K562 (cell line): ENCODE data around the gene GAB4. TPM values are rescaled to one million over a fixed set of nuclear protein-coding genes. Genes with fewer than 3 reads are reported as not detected.

ENCODE experiments used
- ATAC-seq: fragments of 200-7000 bp; cut with Tn5 transposase; 3 replicates; pipeline ENCODE4 v1.9.1; 2020; ENCODE audit warnings: moderate library complexity
- BruUV-seq: library from RNA; stranded (reverse); fragments of 400-500 nt; replicated peaks from 2 replicates; lab custom pipeline; 2021; lab: Mats Ljungman, UMichigan
- CTCF ChIA-PET: fragments of 300-600 bp; formaldehyde crosslinking; extraction: SDS; loops from one replicate; lab custom pipeline; 2021; ENCODE audit warnings: low intra/inter-chr PET ratio; lab: Yijun Ruan, JAX
- POLR2A ChIA-PET: fragments of 300-600, 350-650 bp; sonication (Branson Sonifier 250); formaldehyde crosslinking; extraction: SDS; loops from one replicate; lab custom pipeline; 2021; ENCODE audit warnings: antibody characterized with exemption, inconsistent platforms; lab: Yijun Ruan, JAX
- DNase-seq, 4 experiments: peaks; one replicate each; pipeline versions ENCODE4 v3.0.0 to v3.0.0-alpha.2; 2011 to 2018; ENCODE audit warnings: low spot score in 3 of 4, mixed read lengths in 3 of 4; ENCODE audit errors: extremely low read depth in 1 of 4
- FAIRE-seq: peaks from 2 replicates; lab custom pipeline; 2011; peaks lifted over from hg19 to GRCh38; lab: Jason Lieb, UNC
- H2AFZ ChIP-seq: 2 replicates; pipeline ENCODE4 v1.6.0; 2011; ENCODE audit warnings: low read depth, low read length, control low read depth, inconsistent platforms
- H3K27ac ChIP-seq: fragments of 200-600 bp; 3 replicates; pipeline ENCODE4 v1.8.0; 2011; ENCODE audit warnings: low read depth, mild to moderate bottlenecking, control low read depth, inconsistent platforms, low read length, moderate library complexity, mixed read lengths; ENCODE audit errors: extremely low read depth
- H3K27me3 ChIP-seq, 2 experiments: fragments of 300-600 bp in 1 of 2; 2 replicates in 1 of 2; 3 replicates in 1 of 2; pipeline versions ENCODE4 v1.6.0 to v1.8.0; 2011; ENCODE audit warnings: inconsistent platforms in 2 of 2, low read length in 2 of 2, mild to moderate bottlenecking in 1 of 2, mixed read lengths in 1 of 2, moderate library complexity in 1 of 2; ENCODE audit not compliant: control insufficient read depth in 2 of 2, insufficient read depth in 2 of 2
- H3K36me3 ChIP-seq: fragments of 300-600 bp; 3 replicates; pipeline ENCODE4 v1.8.0; 2011; ENCODE audit warnings: mild to moderate bottlenecking, low read length, inconsistent platforms; ENCODE audit not compliant: control insufficient read depth, insufficient read depth
- H3K4me1 ChIP-seq, 2 experiments: fragments of 200-600 bp in 1 of 2; replicated peaks in 1 of 2; 2 replicates in 1 of 2; 3 replicates in 1 of 2; pipeline versions ENCODE4 v1.5.1 to v1.8.0; 2011; ENCODE audit warnings: inconsistent platforms in 2 of 2, low read length in 2 of 2, mild to moderate bottlenecking in 1 of 2, mixed read lengths in 1 of 2, moderate library complexity in 1 of 2; ENCODE audit not compliant: control insufficient read depth in 2 of 2, insufficient read depth in 2 of 2
- H3K4me2 ChIP-seq: 2 replicates; pipeline ENCODE4 v1.6.1; 2011; ENCODE audit warnings: low read length, control low read depth, inconsistent platforms, mixed read lengths; ENCODE audit not compliant: insufficient read depth
- H3K4me3 ChIP-seq: fragments of 200-600 bp; sonication (generic), shearing (Covaris generic); 2 replicates; pipeline ENCODE4 v1.5.1; 2016; ENCODE audit warnings: control low read depth, inconsistent platforms
- H3K79me2 ChIP-seq: fragments of 200-600 bp; 3 replicates; pipeline ENCODE4 v1.8.0; 2011; ENCODE audit warnings: low read length, inconsistent platforms; ENCODE audit not compliant: control insufficient read depth, insufficient read depth
- H3K9ac ChIP-seq, 2 experiments: 2 replicates each; pipeline versions ENCODE4 v1.6.0 to v1.6.1; 2011; ENCODE audit warnings: low read depth in 2 of 2, low read length in 2 of 2, control low read depth in 1 of 2, inconsistent platforms in 1 of 2, mild to moderate bottlenecking in 1 of 2, mixed read lengths in 1 of 2; ENCODE audit not compliant: insufficient read depth in 1 of 2
- H3K9me1 ChIP-seq: one replicate; pipeline ENCODE4 v1.6.0; 2011; ENCODE audit warnings: inconsistent platforms, mild to moderate bottlenecking, low read length, moderate library complexity; ENCODE audit not compliant: control insufficient read depth, insufficient read depth
- H3K9me3 ChIP-seq: replicated peaks from 2 replicates; pipeline ENCODE4 v1.5.1; 2011; ENCODE audit warnings: low read depth, low read length, inconsistent platforms; ENCODE audit not compliant: control insufficient read depth, insufficient read depth
- H4K20me1 ChIP-seq: replicated peaks from 2 replicates; pipeline ENCODE4 v1.6.1; 2011; ENCODE audit warnings: low read length, inconsistent platforms, mixed read lengths; ENCODE audit not compliant: control insufficient read depth, insufficient read depth
- CBFB ChIP-seq: sonication (generic); formaldehyde crosslinking; IDR thresholded peaks from 2 replicates; pipeline ENCODE4 v1.4.0; 2020; ENCODE audit warnings: mild to moderate bottlenecking, missing genetic modification reagents
- CEBPB ChIP-seq: fragments of 450-650 bp; IDR thresholded peaks from 2 replicates; pipeline ENCODE4 v1.6.1; 2016; ENCODE audit warnings: missing genetic modification characterization, missing compliant biosample characterization
- CEBPG ChIP-seq, 3 experiments: fragments of 200-800 bp in 1 of 3; sonication (Bioruptor generic) in 1 of 3; sonication (generic) in 1 of 3; formaldehyde crosslinking in 1 of 3; IDR thresholded peaks in 2 of 3; conservative IDR thresholded peaks in 1 of 3; 2 replicates each; pipeline versions ENCODE4 v1.6.1 to v1.8.0; 2016 to 2022; ENCODE audit warnings: missing compliant biosample characterization in 2 of 3, missing genetic modification characterization in 2 of 3, mild to moderate bottlenecking in 1 of 3, missing genetic modification reagents in 1 of 3
- CHAMP1 ChIP-seq: fragments of 450-650 bp; IDR thresholded peaks from 2 replicates; pipeline ENCODE4 v1.6.1; 2016; ENCODE audit warnings: mild to moderate bottlenecking
- OTX1 ChIP-seq: fragments of 450-650 bp; formaldehyde crosslinking; IDR thresholded peaks from 2 replicates; pipeline ENCODE4 v1.4.0; 2022; ENCODE audit warnings: mild to moderate bottlenecking
- WGBS: fragments of 100-300 bp; shearing (Covaris generic); methylation state at CpG from one replicate; pipeline ENCODE4 v1.1.6; 2016; ENCODE audit warnings: low coverage, mixed read lengths; ENCODE audit not compliant: insufficient coverage; ENCODE audit errors: missing lambda C conversion rate; 5-methylcytosine and 5-hydroxymethylcytosine counted together
- in situ Hi-C: fragments of 300-500 bp; cut with MboI; formaldehyde crosslinking; loops from 4 replicates; pipeline ENCODE4 v1.15.0; 2018; ENCODE audit warnings: inconsistent platforms, mixed read lengths
- intact Hi-C: fragments of 100-400 bp; cut with micrococcal nuclease; formaldehyde crosslinking; loops from 2 replicates; pipeline ENCODE4 v1.14.2; 2022
- polyA plus RNA-seq, 8 experiments: library from polyadenylated mRNA; depleted of rRNA in 4 of 8; stranded (reverse) in 5 of 8; unstranded in 3 of 8; fragments of >200 nt; fragmentation: Nextera tagmentation in 2 of 8; fragmentation: Illumina TruSeq in 1 of 8; extraction: Ambion mirVana in 2 of 8; extraction: Trizol in 1 of 8; gene quantifications; 2 replicates each; pipeline versions ENCODE4 v1.2.1 to v1.2.3, GENCODE V29; 2011 to 2014; ENCODE audit warnings: inconsistent platforms in 1 of 8, missing spikeins in 1 of 8
- total RNA-seq, 7 experiments: library from RNA; depleted of rRNA in 6 of 7; stranded (reverse); fragments of >200 nt in 6 of 7; fragmentation: Illumina TruSeq in 2 of 7; extraction: Trizol in 2 of 7; gene quantifications; 2 replicates each; pipeline versions ENCODE4 v1.2.1 to v1.2.3, GENCODE V29; 2011 to 2021; ENCODE audit warnings: low replicate concordance in 1 of 7

Gene GAB4
- total and polyA plus RNA-seq, 9 of the 15 experiments (the other 6 are each of a cell fraction or from before 2014, with no cell fraction given): 0.04 to 0.11 (median 0.04) TPM; not detected in 6

DNA sequence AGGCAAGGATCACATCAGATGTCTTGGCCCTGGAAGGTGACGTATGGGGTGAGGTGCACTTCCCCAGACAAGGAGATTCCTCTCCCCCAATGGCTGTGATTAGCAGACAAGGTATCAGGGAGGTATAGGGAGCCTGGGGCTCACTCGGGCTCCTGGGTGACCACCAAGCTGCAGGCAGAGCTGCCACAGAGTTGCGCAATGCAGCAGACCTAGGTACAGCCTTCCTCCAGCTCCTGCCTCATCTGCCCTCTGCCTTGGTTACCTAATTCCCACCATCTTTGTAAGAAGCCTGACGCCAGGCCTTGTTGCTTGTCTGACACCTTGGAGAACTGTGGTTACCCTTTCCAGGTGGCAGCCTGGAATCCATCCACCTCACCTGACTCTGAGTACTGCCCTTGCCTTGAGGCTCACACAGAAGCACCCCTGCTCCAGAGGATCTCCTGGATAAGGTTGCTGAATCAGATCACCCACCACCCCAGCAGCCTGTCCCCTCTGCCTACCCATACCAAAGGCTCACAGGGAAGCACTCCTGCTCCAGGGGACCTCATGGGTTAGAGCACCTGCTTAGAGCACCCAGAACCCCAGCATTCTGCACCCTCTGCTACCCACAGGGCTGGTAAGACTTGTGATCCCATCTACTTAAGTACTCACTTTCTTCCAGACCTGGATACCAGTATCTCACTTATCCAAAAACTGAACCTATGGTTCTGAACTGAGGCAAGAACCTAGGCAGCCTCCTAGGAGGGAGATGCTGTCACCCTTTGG, 40.4 kb downstream of the GAB4 start:
- 0% methylated on average over 4 of the region's 4 CpGs for WGBS
- H3K36me3 ChIP-seq: no peaks in the 10 kb centered on the region
- ChIA-PET POLR2A (no interaction called here), CTCF (no interaction called here)
- BruUV-seq: no TSS peak
- H2AFZ ChIP-seq: no peak overlapping the region
- no peaks in the 10 kb centered on the region for H3K9me1 ChIP-seq
- no peaks in the 10 kb centered on the region; the same call in 1 of the 2 replicates for H4K20me1 ChIP-seq
- FAIRE-seq (no peak), DNase-seq (no peak), ATAC-seq (no peak)
- H3K27ac ChIP-seq: no peak overlapping the region
- in situ Hi-C loops (no loop called here), intact Hi-C loops (no loop called here)
- no peak overlapping the region for H3K4me2 ChIP-seq
- H3K79me2 ChIP-seq: no peaks in the 10 kb centered on the region
- peaks cover 0 to 4% of the 10 kb centered on the region in 2 experiments; a peak in 1 of 5 replicates for H3K4me1 ChIP-seq
- H3K4me3 ChIP-seq: no peak overlapping the region
- H3K9ac ChIP-seq: no peak overlapping the region
- TF ChIP-seq OTX1 (CRISPR knock-in tag) (no peak), CEBPG (CRISPR knock-in tag; IDR thresholded peaks at IDR 0.05) (no peak), CEBPG (tag; conservative IDR thresholded peaks at IDR 0.05 in 1 of 2, IDR thresholded peaks at IDR 0.05 in 1 of 2) (peak in 1 of 2 experiments; percentile 61; a peak in 2 of 4 replicates), CEBPB (tag) (peak; percentile 86)
- H3K9me3 ChIP-seq: no peaks in the 10 kb centered on the region
- peaks cover 0 to 7% of the 10 kb centered on the region in 2 experiments; a peak in 2 of 5 replicates for H3K27me3 ChIP-seq

- intact Hi-C loops: no loop called here
- CTCF ChIA-PET: no interaction called here
- POLR2A ChIA-PET: interaction anchor here (0.6 kb wide), 1 partner anchor 27 kb away, joined by 4 read pairs; no protein-coding TSS in a partner anchor
- DNase-seq (no peak), ATAC-seq (no peak), FAIRE-seq (no peak)
- no peaks in the 10 kb centered on the region for H3K79me2 ChIP-seq
- in situ Hi-C loops: no loop called here
- H4K20me1 ChIP-seq: no peaks in the 10 kb centered on the region; the same call in 1 of the 2 replicates
- no peak overlapping the region for H3K27ac ChIP-seq
- no peaks in the 10 kb centered on the region for H3K36me3 ChIP-seq
- H3K9me1 ChIP-seq: no peaks in the 10 kb centered on the region
- no TSS peak for BruUV-seq
- no peak overlapping the region; a peak in 1 of 4 replicates for H3K9ac ChIP-seq
- H3K4me1 ChIP-seq: peaks cover 0 to 4% of the 10 kb centered on the region in 2 experiments; a peak in 1 of 5 replicates
- H3K9me3 ChIP-seq: no peaks in the 10 kb centered on the region
- no peak overlapping the region for H2AFZ ChIP-seq
- peaks cover 0 to 7% of the 10 kb centered on the region in 2 experiments; a peak in 2 of 5 replicates for H3K27me3 ChIP-seq
- 3% methylated on average over 6 of the region's 6 CpGs for WGBS
- H3K4me3 ChIP-seq: no peak overlapping the region
- no peak overlapping the region for H3K4me2 ChIP-seq
- TF ChIP-seq CHAMP1: no peak
- no peak for TF ChIP-seq CBFB
These were observed 41.8 kb downstream of the GAB4 start for GRCh38 chr22:16966251-16966650.
